Peyer's patch (tissue), 4 donors: Measurements from ENCODE around the gene TTLL10. TPM values are rescaled to one million over a fixed set of nuclear protein-coding genes. Genes with fewer than 3 reads are reported as not detected.

ENCODE experiments used
- DNase-seq, 3 donors: peaks; one replicate each; pipeline ENCODE4 v3.0.0-alpha.2; 2017 to 2019
- H3K27ac ChIP-seq, 4 donors: fragments of 200-600 bp; sonication (generic); one replicate each; pipeline ENCODE4 v1.5.1; 2016 to 2019
- H3K27me3 ChIP-seq, 2 donors: fragments of 200-600 bp; sonication (generic); one replicate each; pipeline ENCODE4 v1.5.1; 2019
- H3K36me3 ChIP-seq, 3 donors: fragments of 200-600 bp; sonication (generic); one replicate each; pipeline ENCODE4 v1.5.1; 2016 to 2019
- H3K4me1 ChIP-seq, 4 donors: fragments of 200-600 bp; sonication (generic); one replicate each; pipeline ENCODE4 v1.5.1; 2016 to 2019
- H3K4me3 ChIP-seq, 4 donors: fragments of 200-600 bp; sonication (generic); 1 replicate in 3 of 4; 2 replicates in 1 of 4; pipeline ENCODE4 v1.5.1; 2016 to 2019; ENCODE audit warnings: mild to moderate bottlenecking in 1 of 4
- H3K9me3 ChIP-seq, 4 donors: fragments of 200-600 bp; sonication (generic); one replicate each; pipeline ENCODE4 v1.5.1; 2016 to 2019; ENCODE audit warnings: mild to moderate bottlenecking in 1 of 4
- POLR2A ChIP-seq, 2 donors: fragments of 450-650 bp; IDR thresholded peaks; one replicate each; pipeline ENCODE4 v1.5.1; 2017; ENCODE audit warnings: antibody characterized with exemption in 2 of 2, mild to moderate bottlenecking in 2 of 2, moderate library complexity in 2 of 2
- total RNA-seq, 4 donors: library from RNA; depleted of rRNA; stranded (reverse); fragments of >200 nt; gene quantifications; one replicate each; pipeline ENCODE4 v1.1.0, GENCODE V29; 2016
- TF ChIP-seq, protein P1 (sequence below), 6 experiments: fragments of 450-650 bp in 4 of 6; fragments of 200-600 bp in 2 of 6; sonication (generic) in 1 of 6; IDR thresholded peaks; one replicate each; pipeline ENCODE4 v1.5.1; 2017 to 2019; ENCODE audit warnings: antibody characterized with exemption in 6 of 6, mild to moderate bottlenecking in 3 of 6, moderate library complexity in 1 of 6

The TTLL10 gene
- total RNA-seq, 4 donors from 2014 or later, result 1.6 to 3.6 (median 1.8) TPM; not detected in 1

DNA sequence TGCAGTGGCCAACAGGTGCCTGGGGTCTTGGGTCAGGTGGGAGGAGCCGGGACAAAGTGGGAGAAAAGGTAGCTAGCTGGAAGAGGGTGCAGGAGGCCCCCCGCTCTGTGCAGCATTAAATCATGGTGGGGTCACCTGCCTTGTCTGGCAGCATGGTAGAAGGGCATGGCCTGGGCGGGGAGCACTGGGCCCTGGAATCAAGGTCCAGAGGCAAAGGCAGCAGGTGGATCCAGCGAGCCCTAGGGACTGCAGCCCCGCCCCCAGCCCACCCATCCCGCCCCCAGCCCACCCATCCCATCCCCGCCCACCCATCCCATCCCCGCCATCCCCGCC is 16.7 kb upstream of the TTLL10 start:
- H3K36me3 ChIP-seq, result no peaks in the 10 kb centered on the region
- H3K4me1 ChIP-seq, result peaks cover 0 to 44% (median 9%) of the 10 kb centered on the region in 4 donors
- H3K4me3 ChIP-seq, result no peak overlapping the region
- peak in 1 of 3 donors; percentile 70 for DNase-seq
- TF ChIP-seq, protein P1, sequence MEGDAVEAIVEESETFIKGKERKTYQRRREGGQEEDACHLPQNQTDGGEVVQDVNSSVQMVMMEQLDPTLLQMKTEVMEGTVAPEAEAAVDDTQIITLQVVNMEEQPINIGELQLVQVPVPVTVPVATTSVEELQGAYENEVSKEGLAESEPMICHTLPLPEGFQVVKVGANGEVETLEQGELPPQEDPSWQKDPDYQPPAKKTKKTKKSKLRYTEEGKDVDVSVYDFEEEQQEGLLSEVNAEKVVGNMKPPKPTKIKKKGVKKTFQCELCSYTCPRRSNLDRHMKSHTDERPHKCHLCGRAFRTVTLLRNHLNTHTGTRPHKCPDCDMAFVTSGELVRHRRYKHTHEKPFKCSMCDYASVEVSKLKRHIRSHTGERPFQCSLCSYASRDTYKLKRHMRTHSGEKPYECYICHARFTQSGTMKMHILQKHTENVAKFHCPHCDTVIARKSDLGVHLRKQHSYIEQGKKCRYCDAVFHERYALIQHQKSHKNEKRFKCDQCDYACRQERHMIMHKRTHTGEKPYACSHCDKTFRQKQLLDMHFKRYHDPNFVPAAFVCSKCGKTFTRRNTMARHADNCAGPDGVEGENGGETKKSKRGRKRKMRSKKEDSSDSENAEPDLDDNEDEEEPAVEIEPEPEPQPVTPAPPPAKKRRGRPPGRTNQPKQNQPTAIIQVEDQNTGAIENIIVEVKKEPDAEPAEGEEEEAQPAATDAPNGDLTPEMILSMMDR (IDR thresholded peaks at IDR 0.05), result no peak
- no peak for TF ChIP-seq POLR2A (IDR thresholded peaks at IDR 0.05)
- no peaks in the 10 kb centered on the region for H3K27me3 ChIP-seq
- peaks cover 0 to 3% (median 0%) of the 10 kb centered on the region in 4 donors for H3K9me3 ChIP-seq
- peak overlapping the region in 1 of 4 donors; percentile 22 for H3K27ac ChIP-seq

DNA sequence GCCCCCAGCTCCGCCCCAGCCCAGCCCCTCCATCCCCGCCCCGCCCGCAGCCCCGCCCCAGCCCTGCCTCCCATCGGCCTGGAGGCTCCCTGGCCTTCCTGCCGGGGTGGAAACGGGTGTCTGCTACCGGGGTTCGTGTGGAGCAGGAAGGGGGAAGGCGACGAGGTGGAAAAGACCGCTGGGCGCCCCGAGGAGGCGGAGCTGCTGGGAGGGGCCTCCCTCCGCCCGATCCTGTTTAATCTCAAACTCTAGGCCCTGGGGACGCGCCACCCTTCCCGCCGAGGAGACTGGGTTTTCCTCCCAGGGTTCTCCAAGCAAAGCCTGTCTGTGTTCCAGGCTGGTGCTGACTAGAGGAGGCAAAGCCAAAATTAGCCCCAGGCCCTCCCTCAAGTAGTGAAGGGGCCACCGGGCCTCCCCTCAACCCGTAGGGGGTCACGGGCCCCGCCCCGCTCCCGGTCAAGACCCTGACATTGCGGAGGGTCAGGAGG is 16.2 kb upstream of the TTLL10 start:
- Histone ChIP-seq H3K27me3 (no peaks in the 10 kb centered on the region), H3K4me1 (peaks cover 0 to 44% (median 9%) of the 10 kb centered on the region in 4 donors), H3K4me3 (peak overlapping the region; percentile 57 to 67 (median 65)), H3K27ac (peak overlapping the region; percentile 90 to 99 (median 98)), H3K36me3 (no peaks in the 10 kb centered on the region), H3K9me3 (peaks cover 0 to 3% (median 0%) of the 10 kb centered on the region in 4 donors)
- peak; percentile 70 to 94 (median 93) for DNase-seq
- TF ChIP-seq POLR2A (IDR thresholded peaks at IDR 0.05), result peak; percentile 77 to 93
- TF ChIP-seq, protein P1 (IDR thresholded peaks at IDR 0.05), result no peak

DNA sequence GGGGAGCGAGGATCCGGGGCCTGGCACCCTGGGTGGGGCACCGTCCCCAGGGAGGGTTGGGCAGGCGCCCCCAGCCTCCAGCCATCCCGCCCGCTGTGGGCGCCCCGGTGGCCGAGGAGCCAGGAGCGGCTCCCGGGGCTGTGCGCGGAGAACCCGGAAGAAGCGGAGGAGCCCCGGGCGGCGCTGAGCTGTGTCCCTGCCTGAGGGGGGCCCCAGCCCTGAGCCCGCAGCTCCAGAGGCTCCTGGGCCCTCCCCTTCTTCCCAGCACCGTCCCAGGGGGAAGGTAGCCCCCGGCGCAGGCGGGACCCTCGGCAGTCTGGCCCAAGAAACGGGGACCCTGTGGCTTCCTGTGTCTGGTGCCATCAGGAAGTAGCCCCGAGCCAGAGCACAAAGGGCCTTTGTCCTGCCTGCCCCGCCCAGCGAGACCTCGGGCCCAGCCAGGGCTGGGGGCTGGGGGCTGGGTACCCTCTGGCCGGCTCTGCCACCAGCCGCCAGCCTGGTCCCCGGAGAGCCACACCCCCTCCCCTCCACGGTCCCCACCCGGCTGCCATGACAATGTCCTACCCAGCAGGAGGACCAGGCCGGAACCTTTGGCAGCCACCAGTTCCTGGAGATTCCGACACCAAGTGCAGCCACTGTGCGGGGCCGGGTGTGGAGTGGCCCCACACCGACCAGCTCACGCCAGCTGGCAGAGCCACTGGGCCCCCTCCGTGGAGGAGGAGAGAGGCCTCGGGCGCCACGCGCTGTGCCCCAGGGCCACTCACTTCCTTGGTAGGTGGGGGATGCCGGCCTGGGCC is 15.6 kb upstream of the TTLL10 start:
- peak overlapping the region; percentile 90 to 99 (median 98) for H3K27ac ChIP-seq
- TF ChIP-seq POLR2A (IDR thresholded peaks at IDR 0.05), result peak in 1 of 2 donors; percentile 26
- TF ChIP-seq, protein P1 (IDR thresholded peaks at IDR 0.05), result no peak
- H3K27me3 ChIP-seq, result no peaks in the 10 kb centered on the region
- peaks cover 0 to 44% (median 9%) of the 10 kb centered on the region in 4 donors for H3K4me1 ChIP-seq
- H3K4me3 ChIP-seq, result peak overlapping the region; percentile 57 to 67 (median 65)
- H3K36me3 ChIP-seq, result no peaks in the 10 kb centered on the region
- no peaks in the 10 kb centered on the region for H3K9me3 ChIP-seq
- peak; percentile 42 to 89 (median 79) for DNase-seq

DNA sequence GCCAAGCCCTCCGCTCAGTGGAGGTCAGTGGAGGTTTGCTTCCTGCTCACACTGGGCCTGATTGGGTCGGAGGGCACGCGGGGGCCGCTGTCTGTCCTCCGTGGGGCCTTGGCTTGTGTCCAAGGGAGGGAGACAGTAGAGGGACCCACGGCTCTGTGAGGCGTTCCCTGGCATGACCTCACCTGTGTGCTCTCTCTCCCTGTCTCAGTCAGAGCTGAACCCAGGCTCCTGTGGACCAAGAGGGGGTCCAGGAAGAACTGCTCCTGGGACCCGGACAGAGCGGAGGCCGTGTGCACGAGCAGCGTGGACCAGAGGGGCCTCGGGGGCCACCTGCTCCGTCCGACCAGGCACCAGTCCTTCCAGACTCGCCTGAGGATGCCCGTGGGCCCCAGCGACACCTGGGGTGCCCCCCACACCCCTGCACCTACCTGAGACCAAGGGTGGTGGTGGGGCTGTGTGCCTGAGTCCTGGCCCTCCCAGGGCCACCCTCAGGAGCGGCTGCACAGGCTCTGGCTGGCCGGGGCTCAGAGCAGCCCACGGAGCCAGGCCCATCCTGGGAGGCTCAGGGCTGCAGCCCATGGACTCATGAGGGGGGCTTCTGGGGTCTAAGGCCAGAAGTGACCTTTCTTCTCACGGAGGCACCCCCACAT is 13.3 kb upstream of the TTLL10 start:
- DNase-seq, result no peak
- peaks cover 0 to 46% (median 9%) of the 10 kb centered on the region in 4 donors for H3K4me1 ChIP-seq
- no peaks in the 10 kb centered on the region for H3K36me3 ChIP-seq
- H3K27ac ChIP-seq, result peak overlapping the region in 3 of 4 donors; percentile 97 to 99 (median 98)
- no peaks in the 10 kb centered on the region for H3K9me3 ChIP-seq
- H3K4me3 ChIP-seq, result no peak overlapping the region
- H3K27me3 ChIP-seq, result no peaks in the 10 kb centered on the region
- no peak for TF ChIP-seq POLR2A (IDR thresholded peaks at IDR 0.05)
- TF ChIP-seq, protein P1 (IDR thresholded peaks at IDR 0.05), result no peak

DNA sequence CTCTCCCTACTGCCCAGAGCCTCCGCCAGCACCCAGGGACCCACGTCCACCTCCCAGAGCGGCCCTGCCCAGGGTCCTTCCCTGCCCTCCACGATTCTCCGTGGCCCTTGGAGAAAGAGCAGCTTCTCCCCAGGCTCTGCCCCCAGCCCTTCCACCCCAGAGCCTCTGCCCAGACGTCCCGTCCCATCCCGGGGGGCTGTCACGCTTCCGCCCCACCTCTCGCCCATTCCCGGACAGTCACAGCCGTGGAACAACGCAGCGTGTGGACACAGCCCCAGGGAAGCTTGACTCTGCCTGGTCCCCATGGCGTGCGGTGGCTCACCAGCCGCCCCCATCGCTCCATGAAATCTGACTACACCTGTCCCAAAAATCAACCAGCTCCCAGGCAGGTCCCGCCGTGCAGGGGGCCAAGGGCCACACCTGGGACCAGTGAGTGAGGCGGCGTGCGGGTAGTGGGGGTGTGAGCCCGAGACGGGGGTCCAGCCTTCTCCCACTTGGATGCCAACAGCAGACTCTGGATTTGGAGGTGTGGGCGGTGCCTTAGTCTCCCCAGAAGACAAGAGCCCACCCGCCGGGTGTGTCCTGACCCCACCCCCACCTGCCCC is 12.5 kb upstream of the TTLL10 start:
- H3K27ac ChIP-seq, result peak overlapping the region in 2 of 4 donors; percentile 94 to 96
- H3K36me3 ChIP-seq, result no peaks in the 10 kb centered on the region
- DNase-seq, result no peak
- TF ChIP-seq POLR2A (IDR thresholded peaks at IDR 0.05), result no peak
- TF ChIP-seq, protein P1 (IDR thresholded peaks at IDR 0.05), result no peak
- H3K9me3 ChIP-seq, result no peaks in the 10 kb centered on the region
- H3K4me1 ChIP-seq, result peaks cover 0 to 53% (median 9%) of the 10 kb centered on the region in 4 donors
- H3K27me3 ChIP-seq, result no peaks in the 10 kb centered on the region
- H3K4me3 ChIP-seq, result no peak overlapping the region
